HG03280 (cell line): ENCODE data around the gene CEP57L1.
A peak's percentile ranks its signal among the peaks of the same experiment; 100 is the strongest.
"Not testable (repeated sequence)": the region's sequence is repeated elsewhere in the genome, so short reads cannot be mapped to it uniquely, and the experiment has no call there.

Source experiments
- ATAC-seq: cut with Tn5 transposase; IDR thresholded peaks from one replicate; pipeline ENCODE4 v1.9.1; 2021; ENCODE audit warnings: mild to moderate bottlenecking, moderate library complexity; ENCODE audit not compliant: unreplicated experiment

CEP57L1 gene

DNA sequence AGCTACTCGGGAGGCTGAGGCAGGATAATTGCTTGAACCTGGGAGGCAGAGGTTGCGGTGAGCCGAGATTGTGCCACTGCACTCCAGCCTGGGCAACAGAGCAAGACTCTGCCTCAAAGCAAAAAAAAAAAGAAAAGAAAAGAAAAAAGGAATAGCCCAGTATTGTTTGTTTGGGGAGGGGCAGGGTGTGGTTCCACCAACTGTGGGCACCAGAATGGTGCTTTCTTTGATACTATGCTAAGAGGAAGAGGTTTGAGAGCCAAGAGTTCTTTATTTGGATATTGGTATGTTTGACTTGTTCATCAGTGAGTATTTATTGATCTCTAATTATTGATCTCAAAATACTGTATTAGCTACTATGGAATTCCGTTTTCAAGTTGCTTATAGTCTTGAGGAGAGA, 72.3 kb downstream of the CEP57L1 start:
- no peak for ATAC-seq

DNA sequence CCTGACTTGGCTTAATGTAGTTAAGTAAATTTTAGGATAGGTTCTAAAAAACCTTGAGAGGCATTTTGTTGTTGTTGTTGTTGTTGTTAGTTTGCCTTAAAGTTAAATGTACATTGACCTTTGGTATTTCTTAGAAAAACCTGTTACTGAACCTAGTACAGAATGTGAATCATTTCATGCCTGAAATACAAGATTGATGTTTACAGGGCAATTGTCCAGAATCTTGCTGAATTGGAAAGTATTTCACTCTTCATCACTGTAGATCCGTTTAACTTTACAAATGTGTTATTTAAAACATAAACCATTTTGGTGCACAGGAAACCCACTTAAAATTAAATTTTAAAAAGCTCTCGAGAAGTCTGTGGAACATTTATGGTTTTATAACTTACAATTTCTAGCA, 75.0 kb downstream of the CEP57L1 start:
- no peak for ATAC-seq

DNA sequence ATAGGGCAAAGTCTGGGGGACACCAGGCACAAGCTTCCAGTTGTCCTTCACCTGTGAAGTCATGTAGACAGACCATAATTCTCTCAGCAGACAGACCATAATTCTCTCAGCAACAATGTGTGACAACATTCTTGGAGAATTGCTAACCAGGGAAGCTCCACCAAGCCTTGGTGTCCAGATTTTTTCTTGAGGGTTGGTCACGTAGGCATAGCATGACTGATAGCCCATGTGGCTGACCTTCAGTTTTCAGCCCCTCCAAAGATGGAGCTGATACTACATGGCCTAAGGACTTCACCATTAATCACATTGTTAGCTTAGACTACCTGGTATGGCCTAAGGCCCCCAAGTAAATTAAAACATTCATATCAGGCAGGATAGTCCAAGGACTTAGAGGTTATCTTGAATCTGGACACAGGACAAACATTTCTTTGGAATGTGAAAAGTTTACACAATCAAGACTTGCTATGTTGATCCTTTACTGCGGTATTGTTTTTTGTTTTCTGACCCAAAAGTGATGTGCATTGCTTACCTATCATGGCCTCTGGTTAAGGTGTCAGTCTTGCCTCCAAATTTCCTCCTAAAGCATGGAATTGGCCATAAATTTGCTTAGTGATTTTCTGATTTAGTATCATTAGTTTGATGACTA, 76.9 kb downstream of the CEP57L1 start:
- no peak for ATAC-seq

DNA sequence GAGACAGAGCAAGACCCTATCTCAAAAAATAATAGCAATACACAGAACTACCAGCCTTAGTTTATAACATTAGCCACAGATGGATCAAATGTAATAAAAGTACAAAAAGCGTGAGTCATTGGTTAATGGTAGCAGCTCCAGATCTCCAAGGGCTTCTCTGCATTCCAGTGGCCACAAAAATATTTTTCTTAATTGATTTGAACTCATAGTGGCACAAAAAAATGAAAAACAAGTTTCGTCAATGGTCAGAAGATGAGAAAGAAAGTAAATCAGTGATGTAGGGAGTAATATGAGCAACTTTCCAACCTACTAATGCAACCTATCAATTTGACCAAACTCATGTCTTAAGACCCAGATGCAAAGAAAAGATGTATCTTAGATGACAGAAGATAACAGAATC, 79.6 kb downstream of the CEP57L1 start:
- no peak for ATAC-seq

DNA sequence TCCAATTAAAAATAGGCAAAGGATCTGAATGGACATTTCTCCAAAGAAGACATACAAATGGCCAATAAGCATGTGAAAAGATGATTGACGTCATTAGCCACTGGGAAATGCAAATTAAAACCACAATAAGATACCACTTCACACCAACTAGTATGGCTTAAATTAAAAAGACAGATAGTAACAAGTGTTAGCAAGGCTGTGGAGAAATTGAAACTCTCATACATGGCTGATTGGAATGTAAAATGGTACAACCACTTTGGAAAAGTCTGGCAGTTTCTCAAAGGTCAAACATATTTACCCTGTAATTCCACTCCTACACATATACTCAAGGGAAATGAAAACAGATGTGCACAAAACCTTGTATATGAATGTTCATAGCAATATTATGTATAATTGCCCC, 83.6 kb downstream of the CEP57L1 start:
- no peak for ATAC-seq

DNA sequence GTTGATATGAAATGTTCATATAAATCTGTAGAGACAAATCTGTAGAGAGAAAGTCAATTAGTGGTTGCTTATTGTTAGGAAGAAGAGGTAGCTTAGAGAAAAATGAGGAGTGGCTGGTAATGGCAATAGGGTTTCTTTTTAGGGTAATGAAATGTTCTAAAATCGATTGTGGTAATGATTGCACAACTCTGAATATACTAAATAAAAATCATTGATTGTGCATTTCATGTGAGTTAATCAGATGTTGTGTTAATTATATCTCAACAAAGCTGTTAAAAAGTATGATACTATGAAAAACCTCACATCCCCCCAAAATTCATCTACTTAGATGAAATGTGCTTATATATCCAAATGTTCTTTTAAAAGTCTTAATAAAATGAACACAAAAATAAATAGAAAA, 84.2 kb downstream of the CEP57L1 start:
- ATAC-seq: no peak

DNA sequence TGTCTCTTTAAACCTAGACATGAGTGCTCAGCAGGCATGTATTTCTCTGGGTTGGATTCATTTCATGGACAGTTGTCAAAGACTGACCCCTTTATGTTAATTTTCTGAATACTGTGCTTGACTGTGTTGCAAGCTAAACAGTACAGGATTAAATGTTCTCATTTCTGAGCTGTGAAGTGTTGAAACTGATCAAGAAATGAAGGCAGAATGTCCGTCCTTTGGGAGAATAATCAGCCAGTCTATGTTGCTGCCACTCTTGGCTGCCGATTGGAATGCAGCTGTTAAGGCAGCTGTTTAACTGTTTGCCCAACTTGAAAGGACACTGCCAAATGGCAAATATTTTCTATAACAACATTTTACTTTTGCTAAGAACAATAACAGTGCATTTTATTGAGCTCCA, 87.3 kb downstream of the CEP57L1 start:
- no peak for ATAC-seq

DNA sequence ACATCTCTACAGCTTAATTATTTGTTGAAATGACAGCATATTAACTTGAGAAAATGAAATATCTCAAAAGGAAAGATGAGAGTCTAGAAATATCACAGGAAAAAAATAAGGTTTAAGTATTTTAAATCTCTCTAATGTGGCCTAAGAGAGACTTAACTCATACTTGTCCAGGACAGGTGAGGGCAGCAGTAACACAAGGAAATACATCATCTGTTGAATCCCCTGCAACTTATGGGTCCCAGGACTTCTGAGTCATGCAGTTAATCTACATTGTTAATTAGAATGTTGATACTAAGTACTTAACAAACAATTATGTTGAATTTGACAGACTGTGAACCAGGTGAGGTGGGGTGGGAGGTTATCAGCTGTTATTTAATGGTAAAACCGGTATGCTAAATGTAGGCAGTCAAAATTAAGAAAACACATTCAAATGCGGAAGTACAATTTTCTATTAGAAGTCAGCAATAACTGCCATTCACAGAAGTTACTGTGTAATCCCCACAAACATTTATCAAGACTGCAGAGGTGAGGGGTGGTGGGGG, 87.9 kb downstream of the CEP57L1 start:
- no peak for ATAC-seq

DNA sequence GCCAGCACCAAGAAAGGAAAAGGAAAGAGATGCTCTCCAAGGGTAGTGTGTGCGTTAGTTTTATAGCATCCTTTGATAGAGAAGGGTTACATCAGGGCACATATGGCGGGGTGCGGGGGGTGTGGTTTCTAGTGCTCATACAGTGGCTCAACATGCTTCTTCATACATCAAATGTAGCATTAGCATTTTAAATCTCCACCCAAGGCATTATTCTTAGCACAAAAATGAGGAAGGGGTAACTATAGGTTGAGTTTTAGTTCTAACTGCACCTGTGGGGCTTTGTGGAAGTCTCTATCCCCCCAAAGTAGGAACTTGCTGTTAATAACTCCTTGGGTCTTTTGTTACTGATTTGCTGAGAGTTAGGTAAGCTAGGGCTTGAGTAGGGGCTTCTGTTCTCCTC, 89.3 kb downstream of the CEP57L1 start:
- ATAC-seq: no peak

DNA sequence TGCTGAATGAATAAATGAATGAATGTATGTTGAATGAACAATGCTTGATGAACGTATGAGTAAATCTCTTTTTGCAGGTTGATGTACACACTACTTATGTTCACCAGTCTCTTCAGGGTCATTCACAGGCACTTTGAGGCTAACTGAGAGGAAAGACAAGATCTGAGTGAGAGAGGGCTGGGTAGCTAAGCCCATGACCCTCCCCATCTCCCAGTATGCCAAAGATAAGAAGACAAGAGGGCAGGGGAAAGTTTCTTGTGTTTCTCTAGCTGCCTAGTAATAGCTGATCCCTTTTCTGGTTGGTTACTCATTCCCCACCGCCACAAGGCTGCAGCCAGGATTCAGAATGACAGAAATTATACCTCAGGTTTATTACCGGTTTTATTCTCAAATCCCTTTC, 90.7 kb downstream of the CEP57L1 start:
- ATAC-seq: no peak

DNA sequence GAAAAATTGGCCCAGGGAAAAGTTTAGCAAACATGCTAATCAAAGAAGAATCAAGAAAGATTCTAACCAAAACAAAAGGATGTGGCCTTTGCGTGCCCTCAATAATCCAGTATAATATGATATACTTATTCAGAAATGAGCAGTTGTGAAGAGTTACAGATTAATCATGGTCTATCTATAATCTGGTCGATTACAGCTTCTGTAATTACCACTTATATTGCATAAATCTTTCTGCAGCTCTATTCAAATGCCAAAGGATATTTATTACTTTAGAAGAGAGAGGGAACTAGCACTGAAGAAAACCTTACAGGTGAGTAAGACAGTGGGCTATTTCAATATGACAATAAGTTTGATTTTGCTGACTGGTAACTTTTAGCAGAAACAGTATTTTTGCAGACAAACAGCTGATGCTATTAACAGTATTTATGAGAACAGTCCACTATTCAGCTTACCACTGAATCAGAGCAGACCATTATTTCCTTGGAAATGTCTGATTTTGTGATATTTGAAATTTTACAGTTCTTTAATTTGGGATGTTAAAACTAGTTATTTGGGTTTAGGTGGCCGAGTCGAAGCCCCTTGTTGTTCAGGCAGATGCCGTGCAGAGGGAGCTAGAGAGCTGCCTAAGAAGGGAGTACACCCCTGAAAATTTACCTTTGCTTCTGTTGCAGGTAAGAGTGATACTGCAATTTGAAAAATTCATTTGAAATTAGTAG, 92.2 kb downstream of the CEP57L1 start:
- ATAC-seq: peak; percentile 55

DNA sequence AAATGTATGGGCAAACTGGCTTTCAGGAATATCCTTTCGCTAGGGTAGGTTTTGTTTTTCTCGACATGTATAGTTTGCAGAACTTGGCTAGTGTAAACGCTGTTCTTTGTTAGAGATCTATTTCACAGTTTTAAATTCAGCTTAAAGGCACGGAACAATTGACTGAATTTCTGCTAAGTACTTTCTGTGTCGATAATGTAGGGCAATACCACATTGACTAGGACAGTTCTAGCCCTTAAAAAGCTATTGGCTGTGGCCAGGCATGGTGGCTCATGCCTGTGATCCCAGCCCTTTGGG, 92.8 kb downstream of the CEP57L1 start:
- no peak for ATAC-seq

DNA sequence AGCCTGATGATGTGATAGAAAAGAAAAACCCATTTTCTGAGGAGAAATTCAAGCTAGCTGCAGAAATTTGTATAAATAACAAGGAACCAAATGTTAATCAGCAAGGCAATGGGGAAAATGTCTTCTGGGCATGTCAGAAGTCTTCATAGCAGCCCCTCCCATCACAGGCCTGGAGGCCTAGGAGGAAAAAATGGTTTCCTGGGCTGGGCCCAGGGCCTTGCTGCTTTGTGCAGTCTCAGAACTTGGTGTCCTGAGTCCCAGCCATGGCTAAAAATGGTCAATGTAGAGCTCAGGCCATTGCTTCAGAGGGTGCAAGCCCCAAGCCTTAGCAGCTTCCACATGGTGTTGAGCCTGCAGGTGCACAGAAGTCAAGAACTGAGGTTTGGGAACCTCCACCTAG, 96.1 kb downstream of the CEP57L1 start:
- ATAC-seq: not testable (repeated sequence)

DNA sequence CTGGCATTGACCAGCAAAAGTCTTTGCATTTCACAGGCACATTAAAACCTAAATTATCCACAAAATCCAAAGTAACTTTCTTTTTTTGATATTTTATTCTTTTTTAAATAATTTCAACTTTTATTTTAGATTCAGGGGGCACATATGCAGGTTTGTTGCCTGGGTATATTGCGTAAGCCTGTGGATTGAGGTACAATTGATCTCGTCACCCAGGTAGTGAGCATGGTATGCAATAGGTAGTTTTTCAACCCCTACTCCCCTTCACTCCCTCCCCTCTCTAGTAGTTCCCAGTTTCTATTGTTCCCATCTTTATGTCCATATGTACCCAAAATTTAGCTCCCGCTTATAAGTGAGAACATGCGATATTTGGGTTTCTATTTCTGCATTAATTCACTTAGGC, 97.6 kb downstream of the CEP57L1 start:
- ATAC-seq: no peak

DNA sequence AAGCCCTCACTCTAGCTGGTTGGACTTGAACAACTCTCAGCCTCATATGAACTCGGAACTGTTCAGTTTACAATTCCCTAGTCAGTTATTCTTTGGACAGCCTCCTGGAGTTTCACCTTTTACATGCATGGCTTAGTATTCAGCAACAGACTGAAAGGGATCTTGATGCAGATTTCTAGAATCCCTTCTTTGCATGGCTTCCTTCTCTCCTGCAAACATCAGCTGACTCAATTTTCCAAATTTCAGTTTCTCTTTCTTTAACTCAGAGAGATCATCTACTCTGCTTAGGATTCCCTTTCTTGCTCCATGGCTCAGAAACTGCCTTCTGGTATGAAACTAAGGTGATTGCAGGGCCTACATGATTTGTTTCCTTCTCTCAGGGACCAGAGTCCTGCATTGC, 99.6 kb downstream of the CEP57L1 start:
- ATAC-seq: no peak

DNA sequence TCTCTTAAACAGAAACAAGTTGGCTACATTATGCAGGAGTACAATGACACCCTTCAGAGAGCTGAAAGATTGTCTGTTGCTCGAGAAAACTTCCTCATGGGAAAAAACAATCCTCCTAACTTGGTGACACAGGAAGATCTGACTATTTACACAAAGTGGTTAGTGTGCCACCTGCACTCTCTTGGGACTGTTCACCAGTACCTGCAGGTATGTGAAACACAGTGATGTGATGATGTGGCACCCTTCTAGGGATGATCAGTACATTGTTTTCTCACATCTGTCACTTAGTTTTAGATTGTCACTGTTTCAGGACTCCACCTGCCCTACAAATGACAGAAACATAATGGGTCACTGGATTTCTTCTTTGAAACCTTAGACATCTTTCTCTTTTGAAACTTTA, 101.8 kb downstream of the CEP57L1 start:
- ATAC-seq: no peak

DNA sequence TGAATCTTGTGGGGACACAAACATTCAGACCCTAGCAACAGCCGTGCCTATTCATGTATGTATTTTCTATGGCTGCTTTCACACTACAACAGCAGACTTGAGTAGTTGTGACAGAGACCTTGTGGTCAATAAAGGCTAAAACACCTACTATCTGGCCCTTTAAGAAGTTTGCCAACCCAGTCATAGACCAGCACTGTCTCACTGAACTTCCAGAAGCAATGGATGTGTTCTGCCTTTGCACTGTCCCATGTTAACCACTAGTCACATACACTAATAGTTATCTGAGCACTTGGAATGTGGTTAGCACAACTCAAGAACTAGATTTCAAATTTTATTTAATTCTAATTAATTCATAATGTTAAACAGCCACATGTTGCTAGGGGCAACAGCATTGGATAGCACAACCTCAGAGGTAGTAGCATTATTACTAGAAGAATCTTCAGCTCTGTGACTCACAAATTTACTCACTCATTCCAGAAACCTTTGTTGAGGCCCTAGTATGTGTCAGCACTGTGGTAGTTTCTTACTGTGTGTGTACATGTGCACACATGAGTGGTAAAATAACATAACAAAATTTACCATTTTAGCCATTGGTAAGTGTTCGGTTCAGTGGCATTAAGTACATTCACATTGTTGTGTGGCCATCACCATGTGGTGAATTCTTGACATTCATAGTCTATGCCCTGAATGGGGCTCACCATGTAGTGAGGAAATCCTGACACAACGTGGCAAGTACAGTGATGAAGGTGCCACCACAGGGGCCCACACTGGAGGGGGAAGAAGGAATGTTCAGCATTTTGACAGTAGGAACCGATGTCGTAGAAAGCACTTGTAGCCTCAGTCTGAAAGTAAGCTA, 107.3 kb downstream of the CEP57L1 start:
- ATAC-seq: no peak

DNA sequence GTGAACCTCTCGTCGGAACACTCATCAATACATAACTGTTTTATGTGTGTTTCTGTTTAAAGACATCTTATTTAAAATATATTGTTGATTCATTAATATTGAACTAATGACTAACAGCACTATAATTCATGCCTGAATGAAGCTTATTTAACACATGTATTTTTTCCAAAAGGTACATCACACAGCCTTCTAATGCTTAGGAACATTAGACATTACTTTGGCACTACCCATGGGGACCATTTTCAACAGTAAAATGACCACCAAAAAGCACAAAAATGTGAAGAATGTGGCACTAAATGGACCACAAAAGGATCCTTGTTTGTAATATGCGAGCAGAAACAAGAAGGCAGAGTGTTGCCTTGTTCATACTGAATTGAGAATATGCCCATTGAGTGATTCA, 109.2 kb downstream of the CEP57L1 start:
- ATAC-seq: no peak

DNA sequence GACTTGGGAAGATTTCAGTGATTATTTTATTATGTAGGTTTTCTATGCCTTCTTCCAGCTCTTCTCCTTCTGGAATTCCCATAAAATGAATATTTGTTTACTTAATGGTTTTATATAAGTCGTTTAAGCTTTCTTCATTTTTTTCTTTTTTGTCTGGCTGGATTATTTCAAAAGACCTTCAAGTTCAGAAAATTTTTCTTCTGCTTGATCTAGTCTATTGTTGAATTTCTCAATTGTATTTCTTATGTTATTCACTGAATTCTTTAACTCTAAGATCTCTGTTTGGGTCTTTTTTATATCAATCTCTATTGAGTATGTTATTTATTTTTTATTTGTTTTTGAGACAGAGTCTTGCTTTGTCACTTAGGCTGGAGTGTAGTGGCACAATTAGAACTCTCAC, 117.4 kb downstream of the CEP57L1 start:
- ATAC-seq: no peak
